HG03342 (cell line): Measurements from ENCODE around the gene APBA2.

Experiments used
- ATAC-seq: cut with Tn5 transposase; IDR thresholded peaks from one replicate; pipeline ENCODE4 v1.9.1; 2021; ENCODE audit warnings: mild to moderate bottlenecking, moderate library complexity; ENCODE audit not compliant: unreplicated experiment

Gene APBA2

GRCh38 chr15:28914046-28914445 is 28.3 kb downstream of the APBA2 start:
- no peak for ATAC-seq

- no peak for ATAC-seq
Measured at GRCh38 chr15:28914483-28915023, 28.8 kb downstream of the APBA2 start.

GRCh38 chr15:28915041-28915810 is 29.5 kb downstream of the APBA2 start:
- ATAC-seq: no peak

DNA sequence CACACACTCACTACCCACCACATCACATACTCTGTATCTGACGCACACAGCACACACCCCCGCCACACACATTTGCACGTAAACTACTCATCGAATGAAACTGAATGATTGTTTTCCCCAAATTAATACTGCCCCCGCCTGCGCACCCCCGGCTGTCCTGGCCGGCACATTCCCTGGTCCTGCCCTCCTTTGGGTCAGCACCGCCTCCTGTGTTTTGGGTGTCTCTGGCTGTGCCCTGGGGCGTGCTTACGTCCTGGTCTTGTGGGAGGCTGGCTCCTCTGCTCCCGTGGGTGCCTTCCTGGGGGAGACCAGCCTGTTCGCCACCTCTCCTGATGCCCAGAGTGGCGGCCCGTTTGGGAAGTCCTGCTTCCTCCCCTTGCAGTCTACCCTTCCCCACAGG is 30.2 kb downstream of the APBA2 start:
- no peak for ATAC-seq

- ATAC-seq: no peak
Measured at GRCh38 chr15:28917791-28918140, 32.0 kb downstream of the APBA2 start.

GRCh38 chr15:28918141-28918983 is 32.6 kb downstream of the APBA2 start:
- no peak for ATAC-seq

DNA sequence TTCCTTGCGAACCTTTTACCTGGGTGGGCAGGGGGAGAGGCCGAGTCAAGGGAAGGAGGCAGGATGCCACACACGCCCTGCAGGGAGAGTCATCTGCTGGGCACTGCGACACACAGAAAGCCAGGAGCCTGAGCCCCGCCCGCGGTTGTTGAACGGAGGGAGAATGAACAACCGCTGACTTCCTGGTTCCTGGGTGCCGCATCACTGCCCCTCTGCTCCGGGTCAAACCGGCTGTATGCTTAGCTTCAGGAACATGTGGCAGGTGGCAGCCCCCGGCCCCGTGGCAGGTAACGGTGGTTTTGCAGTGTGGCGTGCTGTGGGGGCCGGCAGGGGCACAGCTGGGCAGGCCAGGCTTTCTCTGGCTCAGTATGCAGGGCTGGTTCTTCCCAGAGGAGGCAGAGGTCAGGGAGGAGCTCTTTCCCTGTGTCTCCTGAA is 33.4 kb downstream of the APBA2 start:
- ATAC-seq: no peak

DNA sequence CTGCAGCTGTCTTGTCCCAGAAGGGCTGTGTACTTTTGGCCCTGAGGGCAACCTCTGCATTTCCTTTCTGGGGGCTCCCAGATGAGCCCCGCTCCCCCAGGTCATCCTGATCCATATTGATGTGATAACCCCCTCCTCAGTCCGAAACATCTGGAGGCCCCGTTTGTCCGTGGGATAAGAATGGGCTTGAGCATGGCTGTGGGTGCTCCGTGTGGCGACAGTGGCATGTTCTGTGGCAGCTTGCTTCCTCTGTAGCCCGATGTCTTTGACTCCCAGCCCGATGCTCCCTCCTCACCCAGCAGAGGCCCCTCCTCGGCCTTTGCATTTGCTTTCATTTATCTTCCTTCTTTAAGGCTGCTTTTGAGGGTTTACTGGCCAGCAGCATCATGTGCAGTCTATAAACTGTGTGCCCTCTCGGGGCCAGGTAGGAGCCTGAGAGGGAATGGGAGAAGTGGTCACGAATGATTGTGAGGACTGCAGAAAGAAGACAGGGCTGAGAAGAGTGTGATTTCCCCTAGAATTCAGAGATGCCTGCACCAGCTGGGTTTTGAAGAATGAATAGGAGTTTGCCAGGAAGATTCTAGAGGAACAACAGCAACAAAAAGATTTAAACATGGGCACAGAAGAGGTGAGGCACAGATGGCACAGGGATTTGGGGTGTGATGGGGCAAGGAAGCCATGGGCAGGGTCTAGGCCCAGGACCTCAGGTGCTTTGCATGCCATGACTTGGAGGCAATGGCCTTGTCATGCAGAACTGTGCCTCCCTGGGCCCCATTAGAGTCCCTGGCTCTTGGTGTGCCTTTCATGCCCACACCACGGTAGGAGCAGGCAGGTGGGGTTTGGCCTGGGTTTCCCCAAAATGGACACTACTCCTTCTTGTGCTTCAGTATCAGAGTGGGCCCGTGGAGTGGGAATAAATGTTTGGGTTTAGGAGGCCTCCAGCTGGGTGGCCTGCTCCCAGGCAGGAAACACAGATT is 34.2 kb downstream of the APBA2 start:
- no peak for ATAC-seq

DNA sequence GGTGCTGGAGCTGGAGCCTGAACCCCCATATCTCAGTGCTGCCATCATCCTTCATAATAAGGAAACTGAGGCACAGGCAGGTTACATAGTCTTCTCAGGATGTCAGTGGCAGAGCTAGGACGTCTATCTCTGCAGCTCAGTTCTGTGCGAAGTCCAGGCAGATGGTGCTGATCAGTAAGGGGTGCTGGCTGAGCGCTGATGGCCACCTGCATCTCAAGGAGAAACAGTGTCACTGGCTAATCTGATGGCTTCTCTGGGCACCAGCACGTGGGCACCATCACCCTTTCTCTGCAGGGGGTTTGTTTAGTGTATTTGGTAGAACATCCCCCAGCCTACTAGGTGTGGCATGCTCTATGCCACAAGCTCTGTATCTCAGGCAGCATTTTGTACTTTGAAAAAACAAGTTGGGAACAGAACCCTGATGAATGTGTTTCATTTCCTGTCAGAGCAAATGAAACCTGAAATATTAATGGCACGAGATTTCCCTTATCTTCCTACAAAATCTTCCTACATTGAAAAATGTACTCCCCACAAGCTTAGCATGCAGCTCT is 35.1 kb downstream of the APBA2 start:
- no peak for ATAC-seq

- ATAC-seq: no peak
Measured at GRCh38 chr15:28921336-28921735, 35.6 kb downstream of the APBA2 start.

- ATAC-seq: no peak
Measured at GRCh38 chr15:28921919-28922706, 36.3 kb downstream of the APBA2 start.

- ATAC-seq: no peak
Measured at GRCh38 chr15:28922707-28923012, 36.9 kb downstream of the APBA2 start.

DNA sequence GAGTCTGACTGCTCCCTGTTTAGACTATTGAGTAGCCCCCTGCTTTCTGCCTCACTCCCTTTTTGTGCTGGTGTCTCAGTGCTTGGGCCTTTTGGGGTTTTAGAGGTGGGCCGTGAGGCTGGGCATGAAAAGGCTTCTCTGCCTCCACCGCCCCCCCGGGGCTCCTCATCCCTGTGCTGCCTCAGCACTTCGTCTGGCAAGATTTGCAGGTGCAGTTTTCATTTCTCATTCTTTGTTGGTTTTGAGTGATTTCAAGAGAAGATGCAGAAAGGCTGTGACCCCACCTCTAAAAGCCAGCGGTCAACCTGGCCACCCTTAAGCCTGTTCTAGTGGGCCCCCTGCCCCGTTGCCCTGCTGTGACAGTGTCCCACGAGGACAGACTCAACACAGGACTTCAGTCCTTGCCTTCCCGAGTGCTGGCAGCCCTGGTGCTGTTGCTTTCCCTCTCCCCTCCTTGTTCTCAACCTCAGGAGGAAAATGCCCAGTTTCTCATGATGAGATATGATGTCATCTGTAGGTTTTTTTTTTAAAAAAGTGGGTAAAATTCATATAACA is 38.0 kb downstream of the APBA2 start:
- no peak for ATAC-seq

DNA sequence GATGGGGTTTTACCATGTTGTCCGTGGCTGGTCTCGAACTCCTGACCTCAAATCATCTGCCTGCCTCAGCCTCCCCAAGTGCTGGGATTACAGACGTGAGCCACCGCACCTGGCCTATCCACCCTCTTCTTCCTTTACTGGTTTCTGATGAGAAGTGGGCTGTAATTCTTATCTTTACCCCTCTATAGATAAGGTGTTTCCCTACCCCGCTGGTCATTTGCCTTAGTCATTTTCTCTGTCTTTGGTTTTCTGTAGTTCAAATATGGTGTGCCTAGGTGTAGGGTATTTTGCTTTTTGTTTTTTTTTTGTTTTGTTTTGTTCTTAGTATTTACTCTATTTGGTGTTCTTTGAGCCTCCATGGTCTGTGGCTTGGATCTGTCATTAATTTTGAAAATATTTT is 41.3 kb downstream of the APBA2 start:
- ATAC-seq: no peak

GRCh38 chr15:28929200-28929599 is 43.4 kb downstream of the APBA2 start:
- no peak for ATAC-seq

GRCh38 chr15:28930011-28930410 is 44.2 kb downstream of the APBA2 start:
- no peak for ATAC-seq

GRCh38 chr15:28930476-28931291 is 44.9 kb downstream of the APBA2 start:
- ATAC-seq: no peak

DNA sequence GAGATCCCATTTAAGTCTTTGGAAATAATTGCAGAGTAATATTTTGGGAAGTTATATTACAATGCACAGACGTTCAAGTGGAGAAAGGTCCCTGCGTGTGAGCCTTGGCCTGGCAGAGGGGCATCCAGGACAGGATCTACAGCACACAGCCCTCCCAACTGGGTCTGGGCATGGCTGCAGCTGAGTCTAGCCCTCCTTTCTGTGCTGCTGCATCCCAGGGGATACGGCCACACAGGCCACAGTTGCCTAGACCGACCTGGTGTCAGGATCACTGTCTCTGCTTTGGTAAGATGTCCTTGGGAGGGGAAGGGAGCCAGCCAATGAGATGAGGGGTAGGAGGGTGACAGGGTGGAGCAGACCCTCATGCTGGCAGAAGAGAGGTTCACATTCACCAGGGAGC is 46.1 kb downstream of the APBA2 start:
- ATAC-seq: no peak

DNA sequence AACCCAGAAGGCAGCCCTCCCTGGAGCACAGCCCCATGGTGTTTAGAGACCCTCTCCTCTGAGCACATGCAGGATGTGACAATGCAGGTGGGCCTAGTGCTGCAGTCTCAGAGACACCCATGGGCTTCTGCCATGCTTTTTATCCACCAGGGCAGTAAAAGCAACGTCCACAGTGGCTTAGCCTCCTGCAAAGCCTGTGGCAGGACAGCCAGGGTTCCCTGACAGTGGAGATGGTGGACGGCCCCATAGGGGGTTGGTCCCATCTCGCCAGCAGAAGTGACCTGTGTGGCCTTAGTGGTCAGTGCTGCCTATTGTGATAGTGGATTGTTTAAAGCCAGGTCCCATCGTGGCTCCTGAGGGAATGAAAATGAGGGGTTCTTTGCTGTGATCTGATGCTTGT is 46.6 kb downstream of the APBA2 start:
- no peak for ATAC-seq
